KOPT-K1 (cell line): ENCODE data around the gene ATP6V0A1.
A peak's percentile ranks its signal among the peaks of the same experiment; 100 is the strongest.
"Not testable (repeated sequence)": the region's sequence is repeated elsewhere in the genome, so short reads cannot be mapped to it uniquely, and the experiment has no call there.

ENCODE experiments used
- H3K27ac ChIP-seq: fragments of 200-600 bp; sonication (generic); 2 replicates; pipeline ENCODE4 v1.5.1; 2016; ENCODE audit warnings: antibody characterized with exemption, mild to moderate bottlenecking, low read depth, low read length; ENCODE audit not compliant: poor library complexity, severe bottlenecking
- H3K36me3 ChIP-seq: fragments of 200-600 bp; sonication (generic); 2 replicates; pipeline ENCODE4 v1.5.1; 2017; ENCODE audit warnings: antibody characterized with exemption, mild to moderate bottlenecking, low read length, moderate library complexity; ENCODE audit not compliant: insufficient read depth
- H3K9me3 ChIP-seq: fragments of 200-600 bp; sonication (generic); 2 replicates; pipeline ENCODE4 v1.5.1; 2017; ENCODE audit warnings: antibody characterized with exemption, low read length, mild to moderate bottlenecking; ENCODE audit not compliant: insufficient read depth, poor library complexity, severe bottlenecking

Gene ATP6V0A1

GRCh38 chr17:42547001-42547461 is 88.4 kb downstream of the ATP6V0A1 start:
- no peak overlapping the region for H3K27ac ChIP-seq
- H3K36me3 ChIP-seq, result peaks cover 8% of the 10 kb centered on the region; the same call in 1 of the 2 replicates
- H3K9me3 ChIP-seq, result no peaks in the 10 kb centered on the region

- no peak overlapping the region for H3K27ac ChIP-seq
- no peaks in the 10 kb centered on the region for H3K9me3 ChIP-seq
- H3K36me3 ChIP-seq, result peaks cover 4% of the 10 kb centered on the region; the same call in 1 of the 2 replicates
Observed at GRCh38 chr17:42547698-42548069, 89.0 kb downstream of the ATP6V0A1 start.

- no peak overlapping the region for H3K27ac ChIP-seq
- H3K9me3 ChIP-seq, result no peaks in the 10 kb centered on the region
- H3K36me3 ChIP-seq, result no peaks in the 10 kb centered on the region; the same call in 1 of the 2 replicates
Observed at GRCh38 chr17:42548070-42548837, 89.6 kb downstream of the ATP6V0A1 start.

GRCh38 chr17:42548993-42549755 is 90.5 kb downstream of the ATP6V0A1 start:
- H3K9me3 ChIP-seq, result no peaks in the 10 kb centered on the region
- no peak overlapping the region for H3K27ac ChIP-seq
- no peaks in the 10 kb centered on the region; the same call in 1 of the 2 replicates for H3K36me3 ChIP-seq

- H3K27ac ChIP-seq, H3K9me3 ChIP-seq, H3K36me3 ChIP-seq: not testable (repeated sequence)
Observed at GRCh38 chr17:42552736-42553135, 94.1 kb downstream of the ATP6V0A1 start, which contains the start of gene HSD17B1. HSD17B1 (plus strand) TSS chr17:42552923; CDS start chr17:42552934, 11 bp downstream.

- H3K9me3 ChIP-seq, result no peaks in the 10 kb centered on the region
- no peaks in the 10 kb centered on the region for H3K36me3 ChIP-seq
- no peak overlapping the region for H3K27ac ChIP-seq
Observed at GRCh38 chr17:42553161-42553818, 94.6 kb downstream of the ATP6V0A1 start.

GRCh38 chr17:42553866-42554249 is 95.2 kb downstream of the ATP6V0A1 start:
- H3K27ac ChIP-seq, result peak overlapping the region; percentile 67
- no peaks in the 10 kb centered on the region for H3K36me3 ChIP-seq
- no peaks in the 10 kb centered on the region for H3K9me3 ChIP-seq

GRCh38 chr17:42554250-42555121 is 95.8 kb downstream of the ATP6V0A1 start:
- Histone ChIP-seq H3K9me3 (no peaks in the 10 kb centered on the region), H3K27ac (peak overlapping the region; percentile 67), H3K36me3 (no peaks in the 10 kb centered on the region)

DNA sequence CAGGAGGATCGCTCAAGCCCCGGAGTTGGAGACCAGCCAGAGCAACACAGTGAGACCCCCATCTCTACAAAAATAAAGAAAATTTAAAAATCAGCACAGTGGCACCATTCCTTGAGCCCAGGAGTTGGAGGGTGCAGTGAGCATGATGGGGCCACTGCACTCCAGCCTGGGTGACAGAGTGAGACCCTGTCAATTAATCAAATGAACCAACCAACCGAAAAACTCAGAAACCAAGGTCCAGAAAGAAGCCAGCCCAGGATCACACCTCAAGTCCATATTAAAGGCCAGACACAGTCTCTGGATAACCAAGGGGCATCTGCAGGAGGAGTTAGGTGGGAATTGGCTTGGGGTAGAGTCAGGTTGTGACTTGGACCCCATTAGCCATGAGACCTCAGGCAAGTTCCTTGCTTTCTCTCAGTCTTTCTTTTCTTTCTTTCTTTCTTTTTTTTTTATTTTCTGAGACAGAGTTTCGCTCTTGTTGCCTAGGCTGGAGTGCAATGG is 96.5 kb downstream of the ATP6V0A1 start:
- no peaks in the 10 kb centered on the region for H3K36me3 ChIP-seq
- H3K9me3 ChIP-seq, result no peaks in the 10 kb centered on the region
- H3K27ac ChIP-seq, result peak overlapping the region; percentile 67

GRCh38 chr17:42555961-42556617 is 97.4 kb downstream of the ATP6V0A1 start:
- not testable (repeated sequence) for H3K9me3 ChIP-seq, H3K36me3 ChIP-seq, H3K27ac ChIP-seq

- H3K27ac ChIP-seq, result no peak overlapping the region
- no peaks in the 10 kb centered on the region for H3K9me3 ChIP-seq
- peaks cover 9% of the 10 kb centered on the region; the same call in 1 of the 2 replicates for H3K36me3 ChIP-seq
Observed at GRCh38 chr17:42559075-42559474, 100.4 kb downstream of the ATP6V0A1 start.

GRCh38 chr17:42560246-42560645 is 101.6 kb downstream of the ATP6V0A1 start:
- Histone ChIP-seq H3K27ac (no peak overlapping the region), H3K9me3 (no peaks in the 10 kb centered on the region), H3K36me3 (peaks cover 21% of the 10 kb centered on the region)

DNA sequence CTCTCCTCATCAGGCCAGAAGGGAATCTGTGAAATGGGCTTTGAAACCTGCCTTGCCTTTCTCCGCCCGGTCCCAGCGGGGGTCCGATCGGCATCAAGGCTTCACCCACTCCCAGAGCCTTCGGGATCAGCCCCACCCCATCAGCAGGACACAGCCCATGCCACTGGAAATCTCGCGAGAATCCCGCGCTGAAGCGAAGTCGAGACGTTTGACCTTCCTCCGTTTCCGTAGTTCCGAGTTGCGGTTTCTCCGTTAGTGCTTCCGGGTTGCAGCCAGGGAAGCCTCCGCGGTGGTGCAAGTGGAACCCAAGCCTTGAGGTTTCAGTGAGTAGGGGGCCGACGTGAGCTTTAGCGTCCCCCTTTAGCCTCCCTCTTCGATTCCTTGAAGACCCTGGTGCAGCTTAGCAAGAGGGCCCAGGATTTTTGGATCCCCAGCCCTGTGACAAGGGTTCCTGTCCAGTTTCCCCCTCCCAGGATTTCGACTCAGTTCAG is 103.3 kb downstream of the ATP6V0A1 start, which contains the start of gene COASY:
Gene COASY, plus strand, starts transcription at position 252 of the 491 bp plus-strand sequence. CDS start 475 bp downstream, outside the sequence.
- peak within 1 kb of the TSS; percentile 76 for H3K27ac ChIP-seq

More for the DNA sequence above, 103.3 kb downstream of the ATP6V0A1 start, which contains the start of gene COASY:
- no peaks in the 10 kb centered on the region for H3K9me3 ChIP-seq
- peaks cover 32% of the 10 kb centered on the region for H3K36me3 ChIP-seq
